ENCODE results near the gene SLC3A2.
A peak's percentile ranks its signal among the peaks of the same experiment; 100 is the strongest.
"Not testable (repeated sequence)": the region's sequence is repeated elsewhere in the genome, so short reads cannot be mapped to it uniquely, and the experiment has no call there.

Gene SLC3A2

GRCh38 chr11:62880803-62881578 lies at the start of gene SLC3A2:
Gene SLC3A2, plus strand, starts transcription at chr11:62880896. Its CDS starts 128 bp downstream, at chr11:62881024.
- peak; percentile 75 for DNase-seq (ENCODE audit: insufficient read length, low spot score)
- FAIRE-seq, result no peak
- peak; percentile 99 for TF ChIP-seq POLR2A (IDR thresholded peaks at IDR 0.05; ENCODE audit: low read depth, low read length)

- no peak for TF ChIP-seq POLR2A (IDR thresholded peaks at IDR 0.05; ENCODE audit: low read depth, low read length)
- FAIRE-seq (no peak), DNase-seq (ENCODE audit: insufficient read length, low spot score) (peak; percentile 26)
These were observed 49.7 kb upstream of the SLC3A2 start for GRCh38 chr11:62830904-62831519.

- peak; percentile 68 for TF ChIP-seq POLR2A (IDR thresholded peaks at IDR 0.05; ENCODE audit: low read depth, low read length)
- FAIRE-seq, result no peak
- DNase-seq (ENCODE audit: insufficient read length, low spot score), result peak; percentile 84
These were observed 49.0 kb upstream of the SLC3A2 start, which contains the start of gene STX5 for GRCh38 chr11:62831520-62832335. Gene STX5, minus strand, starts transcription at chr11:62832051. Its CDS starts 808 bp downstream, at chr11:62831243.

GRCh38 chr11:62832336-62833234 lies 48.1 kb upstream of the SLC3A2 start, which contains the start of gene TEX54:
Gene TEX54, minus strand, starts transcription at chr11:62832841.
- no peak for TF ChIP-seq POLR2A (IDR thresholded peaks at IDR 0.05; ENCODE audit: low read depth, low read length)
- FAIRE-seq (no peak), DNase-seq (ENCODE audit: insufficient read length, low spot score) (peak; percentile 33)

GRCh38 chr11:62835336-62835735 lies 45.4 kb upstream of the SLC3A2 start:
- no peak for TF ChIP-seq POLR2A (IDR thresholded peaks at IDR 0.05; ENCODE audit: low read depth, low read length)
- FAIRE-seq, result no peak
- DNase-seq (ENCODE audit: insufficient read length, low spot score), result no peak

- DNase-seq (ENCODE audit: insufficient read length, low spot score), result peak; percentile 71
- TF ChIP-seq POLR2A (IDR thresholded peaks at IDR 0.05; ENCODE audit: low read depth, low read length), result peak; percentile 95
- no peak for FAIRE-seq
These were observed 41.4 kb upstream of the SLC3A2 start, which contains the start of gene WDR74 for GRCh38 chr11:62839050-62839945. Gene WDR74, minus strand, starts transcription at chr11:62839590. Its CDS starts 20 bp downstream, at chr11:62839570.

GRCh38 chr11:62840721-62841360 lies 39.9 kb upstream of the SLC3A2 start:
- DNase-seq (ENCODE audit: insufficient read length, low spot score); FAIRE-seq: not testable (repeated sequence)
- TF ChIP-seq POLR2A (IDR thresholded peaks at IDR 0.05; ENCODE audit: low read depth, low read length), result peak; percentile 60

- TF ChIP-seq POLR2A (IDR thresholded peaks at IDR 0.05; ENCODE audit: low read depth, low read length), result peak; percentile 99
- DNase-seq (ENCODE audit: insufficient read length, low spot score) (peak; percentile 74), FAIRE-seq (peak; percentile 38)
These were observed 39.1 kb upstream of the SLC3A2 start for GRCh38 chr11:62841361-62842170.

GRCh38 chr11:62842171-62842741 lies 38.4 kb upstream of the SLC3A2 start:
- FAIRE-seq (no peak), DNase-seq (ENCODE audit: insufficient read length, low spot score) (no peak)
- no peak for TF ChIP-seq POLR2A (IDR thresholded peaks at IDR 0.05; ENCODE audit: low read depth, low read length)

GRCh38 chr11:62842891-62843290 lies 37.8 kb upstream of the SLC3A2 start:
- DNase-seq (ENCODE audit: insufficient read length, low spot score); FAIRE-seq: not testable (repeated sequence)

All from H54 (cell line).